HG02678 (cell line): ENCODE data around the gene IFIT1B.
"Not testable (repeated sequence)": the region's sequence is repeated elsewhere in the genome, so short reads cannot be mapped to it uniquely, and the experiment has no call there.

Experiments used
- ATAC-seq: cut with Tn5 transposase; IDR thresholded peaks from one replicate; pipeline ENCODE4 v1.9.1; 2021; ENCODE audit warnings: mild to moderate bottlenecking, moderate library complexity; ENCODE audit not compliant: unreplicated experiment

IFIT1B gene, protein sequence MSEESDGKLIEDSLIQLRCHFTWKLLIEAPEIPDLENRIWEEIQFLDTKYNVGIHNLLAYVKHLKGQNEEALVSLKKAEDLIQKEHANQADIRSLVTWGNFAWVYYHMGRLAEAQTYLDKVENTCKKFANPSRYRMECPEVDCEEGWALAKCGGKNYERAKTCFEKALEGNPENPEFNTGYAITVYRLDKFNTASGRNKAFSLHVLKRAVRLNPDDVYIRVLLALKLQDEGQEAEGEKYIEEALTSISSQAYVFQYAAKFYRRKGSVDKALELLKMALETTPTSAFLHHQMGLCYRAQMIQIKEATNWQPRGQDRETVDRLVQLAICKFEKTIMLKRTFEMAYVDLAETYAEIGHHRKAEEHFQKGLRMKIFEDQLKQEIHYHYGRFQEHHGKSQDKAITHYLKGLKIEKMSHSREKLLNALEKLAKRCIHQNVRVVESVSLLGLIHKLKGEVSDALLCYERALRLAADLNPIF

DNA sequence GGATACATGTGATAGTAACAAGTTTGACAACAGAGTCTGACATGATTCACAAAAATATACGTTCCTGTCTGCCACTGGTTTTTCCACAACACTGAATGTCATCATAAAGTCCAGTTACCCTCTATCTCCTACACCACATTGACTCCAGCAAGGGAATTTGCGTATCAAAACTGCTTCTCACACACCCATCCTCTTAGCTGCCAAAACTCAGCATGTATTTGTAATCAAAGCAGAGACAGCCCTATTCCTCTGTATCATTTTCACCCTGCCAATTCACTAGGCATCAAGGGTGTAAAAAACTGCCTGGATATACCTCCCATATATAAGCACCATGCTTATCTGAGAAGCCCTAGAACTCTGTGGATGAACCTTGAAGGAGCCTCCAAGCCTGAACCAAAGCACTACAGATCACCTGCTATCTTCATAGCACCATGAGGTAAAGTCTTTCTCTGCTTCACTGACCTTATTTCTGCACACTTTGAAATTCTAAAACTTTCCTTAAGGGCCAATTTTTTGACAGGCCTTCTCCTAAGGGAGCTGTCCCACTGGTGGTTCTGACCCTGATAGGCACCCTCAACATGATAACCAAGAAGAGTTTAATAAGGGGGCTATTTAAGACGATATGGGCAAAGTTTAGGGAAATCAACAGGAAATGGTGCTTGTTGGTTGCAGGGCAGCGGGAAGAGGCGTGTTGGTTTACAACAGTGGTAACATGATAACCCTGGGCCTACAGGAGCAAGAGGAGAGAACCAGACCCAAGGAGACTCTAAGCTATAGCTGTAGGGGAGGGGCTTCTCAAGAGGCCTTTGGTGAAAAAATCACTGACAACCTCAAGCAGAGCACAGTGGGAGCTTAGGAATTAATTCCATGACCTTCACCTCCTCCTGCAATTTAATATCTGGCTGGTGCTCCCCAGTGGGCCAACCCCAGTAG lies at the start of gene IFIT1B:
IFIT1B (plus strand) TSS at position 352 of the 933 bp plus-strand sequence; CDS start at position 432, 80 bp downstream.
- ATAC-seq = no peak

DNA sequence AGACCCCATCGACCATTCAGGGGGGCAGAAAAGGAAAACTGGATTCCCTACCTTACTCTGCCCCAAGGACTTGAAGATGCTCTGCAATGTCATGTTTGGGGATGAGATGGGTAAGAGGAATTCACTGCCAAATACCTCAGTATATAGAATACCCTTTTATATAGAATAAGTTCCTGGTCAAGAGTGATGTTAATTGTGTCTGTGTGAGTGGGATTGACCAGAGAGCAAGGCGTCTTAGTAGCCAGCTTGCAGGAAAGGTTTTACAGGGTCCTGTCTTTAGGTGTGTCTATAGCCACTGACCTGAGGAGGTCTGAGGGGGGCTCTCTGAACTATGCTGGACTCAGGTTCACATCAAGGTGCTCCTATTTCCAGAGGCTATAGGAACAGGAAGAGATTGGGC lies 48.7 kb upstream of the IFIT1B start:
- no peak for ATAC-seq

DNA sequence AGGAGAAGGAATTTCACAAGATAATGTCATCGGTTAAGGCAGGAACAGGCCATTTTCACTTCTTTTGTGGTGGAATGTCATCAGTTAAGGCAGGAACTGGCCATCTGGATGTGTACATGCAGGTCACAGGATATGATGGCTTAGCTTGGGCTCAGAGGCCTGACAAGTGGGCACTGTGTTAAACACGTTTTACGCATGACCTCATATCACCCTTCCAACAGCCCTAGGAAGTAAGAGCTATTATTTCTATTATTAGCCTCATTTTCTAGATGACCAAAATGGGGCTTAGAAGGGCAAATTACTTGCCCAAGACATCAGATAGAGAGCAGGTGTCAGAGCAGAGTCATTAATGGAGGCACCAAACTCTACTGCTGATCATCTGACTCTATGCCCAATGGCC lies 47.8 kb upstream of the IFIT1B start:
- not testable (repeated sequence) for ATAC-seq

DNA sequence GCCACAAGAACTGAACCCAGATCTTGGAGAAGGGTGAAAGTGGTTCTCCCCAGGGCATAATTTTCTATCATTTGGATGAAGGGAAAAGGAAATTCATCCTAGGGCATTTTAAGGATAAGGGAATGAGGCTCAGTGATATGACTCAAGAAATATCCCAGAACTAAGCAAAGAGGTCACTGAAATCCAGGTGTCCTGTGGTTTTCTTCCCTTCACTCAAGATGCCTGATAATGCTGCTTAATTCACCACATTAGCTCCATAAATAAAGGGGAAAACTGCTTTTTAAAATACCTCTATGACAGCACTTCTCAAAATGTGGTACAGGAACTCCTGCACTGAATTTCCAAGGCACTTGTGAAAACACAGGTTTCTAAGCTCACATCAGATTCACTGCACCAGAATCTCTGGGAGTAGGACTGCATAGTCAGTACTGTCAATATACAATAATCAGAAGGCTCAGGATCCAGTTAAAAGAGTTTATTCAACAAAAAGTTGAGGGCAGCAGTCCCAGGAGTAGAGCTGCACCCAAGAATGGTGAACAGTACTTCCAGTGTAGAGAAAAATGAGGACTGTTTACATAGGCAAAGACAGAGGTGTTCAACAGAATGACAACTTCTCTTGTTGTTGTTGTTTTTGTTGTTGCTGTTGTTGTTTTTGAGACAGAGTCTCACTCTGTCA lies 47.2 kb upstream of the IFIT1B start:
- no peak for ATAC-seq

DNA sequence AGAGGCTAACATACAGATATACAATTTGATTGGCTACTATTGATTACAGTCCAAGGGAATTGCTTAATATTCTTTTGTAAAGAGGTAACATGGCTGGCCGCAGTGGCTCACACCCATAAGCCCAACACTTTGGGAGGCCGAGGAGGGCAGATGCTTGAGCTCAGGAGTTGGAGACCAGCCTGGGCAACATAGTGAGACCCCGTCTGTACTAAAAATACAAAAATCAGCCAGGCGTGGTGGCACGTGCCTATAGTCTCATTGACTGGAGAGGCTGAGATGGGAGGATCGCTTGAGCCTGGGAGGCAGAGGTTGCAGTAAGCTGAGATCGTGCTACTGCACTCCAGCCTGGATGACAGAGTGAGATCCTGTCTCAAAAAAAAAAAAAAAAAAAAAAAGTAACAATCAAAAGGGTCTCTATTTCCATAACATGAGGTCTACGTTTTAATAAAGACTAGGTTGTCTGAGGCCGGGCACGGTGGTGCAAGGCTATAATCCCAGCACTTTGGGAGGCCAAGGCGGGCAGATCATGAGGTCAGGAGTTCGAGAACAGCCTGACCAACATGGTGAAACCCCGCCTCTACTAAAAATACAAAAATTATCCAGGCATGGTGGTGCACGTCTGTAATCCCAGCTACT lies 46.3 kb upstream of the IFIT1B start:
- ATAC-seq = not testable (repeated sequence)

DNA sequence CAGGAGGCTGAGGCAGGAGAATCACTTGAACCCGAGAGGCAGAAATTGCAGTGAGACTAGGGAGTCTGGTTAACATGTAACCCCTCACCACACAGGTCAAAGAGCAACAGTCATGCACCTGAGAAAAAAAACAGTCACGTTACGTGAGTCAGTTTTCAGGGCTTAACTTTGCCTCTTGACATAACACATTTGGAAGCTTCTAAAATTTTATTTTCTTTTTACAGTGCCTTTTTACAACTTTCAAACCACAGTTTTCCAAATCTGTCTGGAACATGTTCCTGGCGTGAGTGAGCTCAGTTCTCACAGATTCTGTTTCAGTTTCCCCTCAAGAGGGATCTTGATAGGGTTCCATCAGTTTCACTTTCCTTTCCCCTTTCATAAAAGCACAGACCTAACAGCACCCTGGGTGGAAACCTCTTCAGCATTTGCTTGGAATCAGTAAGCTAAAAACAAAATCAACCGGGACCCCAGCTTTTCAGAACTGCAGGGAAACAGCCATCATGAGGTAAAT lies 45.7 kb upstream of the IFIT1B start:
- peak; percentile 38 for ATAC-seq

DNA sequence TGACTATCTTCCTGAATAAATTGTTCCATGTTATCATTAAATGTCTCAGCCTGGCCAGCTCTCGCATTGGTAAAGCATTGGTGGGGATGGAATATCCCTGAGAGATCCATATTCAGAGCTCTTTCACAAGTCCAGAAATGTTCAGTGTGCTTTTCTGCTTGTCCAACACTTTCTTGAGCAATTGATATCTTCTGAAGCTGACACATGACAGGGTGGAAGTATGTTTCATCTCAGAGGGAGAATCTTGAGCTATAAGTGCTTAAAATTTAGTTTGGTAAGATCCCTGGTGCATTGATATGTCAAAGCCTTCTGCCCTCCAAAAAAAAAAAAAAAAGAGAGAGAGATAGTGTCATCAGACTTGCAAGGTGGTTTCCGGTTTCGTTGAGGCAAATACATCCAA lies 42.6 kb upstream of the IFIT1B start:
- ATAC-seq = no peak

DNA sequence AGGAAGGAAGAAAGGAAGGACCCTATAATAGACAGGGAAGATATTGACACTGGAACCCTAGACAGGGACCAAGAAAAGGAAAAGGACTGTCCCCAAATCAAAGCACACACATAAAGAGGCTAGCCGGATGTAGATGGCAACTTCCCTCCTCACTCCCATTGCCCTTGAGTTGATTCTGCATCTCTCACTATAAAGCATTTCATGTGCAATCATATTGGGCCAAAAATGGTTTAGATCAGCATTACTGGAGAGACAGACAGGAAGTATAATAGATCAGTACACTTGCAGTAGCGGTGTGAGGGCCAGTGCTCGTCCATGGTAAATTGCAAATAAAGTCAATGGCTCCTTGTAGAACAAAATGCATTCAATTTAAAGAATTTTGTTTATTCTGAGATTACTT lies 41.6 kb upstream of the IFIT1B start:
- no peak for ATAC-seq

DNA sequence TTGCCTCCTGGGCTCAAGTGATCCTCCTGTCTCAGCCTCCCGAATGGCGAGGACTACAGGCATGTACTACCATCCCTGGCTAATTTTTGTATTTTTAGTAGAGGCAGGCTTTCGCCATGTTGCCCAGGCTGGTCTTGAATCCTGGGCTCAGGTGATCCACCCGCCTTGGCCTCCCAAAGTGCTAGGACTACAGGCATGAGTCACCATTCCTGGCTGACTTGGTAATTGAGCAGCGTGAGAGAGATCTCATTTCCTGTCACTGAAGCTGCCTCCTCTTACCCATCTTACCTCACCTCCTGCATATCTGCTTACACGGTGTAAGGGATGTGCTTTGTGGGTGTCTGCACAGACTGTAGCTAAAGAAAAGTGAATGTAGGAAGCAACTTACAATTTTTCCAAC lies 40.4 kb upstream of the IFIT1B start:
- no peak for ATAC-seq

DNA sequence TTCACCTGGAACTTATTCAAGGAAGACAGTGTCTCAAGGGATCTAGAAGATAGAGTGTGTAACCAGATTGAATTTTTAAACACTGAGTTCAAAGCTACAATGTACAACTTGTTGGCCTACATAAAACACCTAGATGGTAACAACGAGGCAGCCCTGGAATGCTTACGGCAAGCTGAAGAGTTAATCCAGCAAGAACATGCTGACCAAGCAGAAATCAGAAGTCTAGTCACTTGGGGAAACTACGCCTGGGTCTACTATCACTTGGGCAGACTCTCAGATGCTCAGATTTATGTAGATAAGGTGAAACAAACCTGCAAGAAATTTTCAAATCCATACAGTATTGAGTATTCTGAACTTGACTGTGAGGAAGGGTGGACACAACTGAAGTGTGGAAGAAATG lies 39.1 kb upstream of the IFIT1B start:
- no peak for ATAC-seq

DNA sequence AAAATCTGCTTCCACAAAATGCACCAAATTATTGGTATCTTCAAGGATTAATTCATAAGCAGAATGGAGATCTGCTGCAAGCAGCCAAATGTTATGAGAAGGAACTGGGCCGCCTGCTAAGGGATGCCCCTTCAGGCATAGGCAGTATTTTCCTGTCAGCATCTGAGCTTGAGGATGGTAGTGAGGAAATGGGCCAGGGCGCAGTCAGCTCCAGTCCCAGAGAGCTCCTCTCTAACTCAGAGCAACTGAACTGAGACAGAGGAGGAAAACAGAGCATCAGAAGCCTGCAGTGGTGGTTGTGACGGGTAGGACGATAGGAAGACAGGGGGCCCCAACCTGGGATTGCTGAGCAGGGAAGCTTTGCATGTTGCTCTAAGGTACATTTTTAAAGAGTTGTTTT lies 38.0 kb upstream of the IFIT1B start:
- no peak for ATAC-seq

DNA sequence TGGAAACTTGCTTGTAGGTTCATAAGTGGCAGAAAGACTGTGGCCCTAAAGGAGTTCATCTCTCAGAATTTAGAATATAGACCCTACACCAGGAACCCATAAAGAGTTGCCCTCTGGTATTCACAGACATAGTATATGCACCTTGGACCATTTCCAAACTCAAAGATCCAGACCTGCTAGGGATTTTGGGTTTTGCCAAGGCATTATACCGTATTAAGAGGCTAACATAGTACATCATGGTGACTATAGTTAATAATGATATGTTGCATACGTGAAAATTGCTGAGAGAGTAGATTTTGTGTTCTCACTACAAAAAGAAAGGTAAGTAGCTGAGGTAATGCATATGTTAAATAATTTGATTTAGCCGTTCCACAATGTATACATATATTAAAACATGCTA lies 36.2 kb upstream of the IFIT1B start:
- no peak for ATAC-seq

DNA sequence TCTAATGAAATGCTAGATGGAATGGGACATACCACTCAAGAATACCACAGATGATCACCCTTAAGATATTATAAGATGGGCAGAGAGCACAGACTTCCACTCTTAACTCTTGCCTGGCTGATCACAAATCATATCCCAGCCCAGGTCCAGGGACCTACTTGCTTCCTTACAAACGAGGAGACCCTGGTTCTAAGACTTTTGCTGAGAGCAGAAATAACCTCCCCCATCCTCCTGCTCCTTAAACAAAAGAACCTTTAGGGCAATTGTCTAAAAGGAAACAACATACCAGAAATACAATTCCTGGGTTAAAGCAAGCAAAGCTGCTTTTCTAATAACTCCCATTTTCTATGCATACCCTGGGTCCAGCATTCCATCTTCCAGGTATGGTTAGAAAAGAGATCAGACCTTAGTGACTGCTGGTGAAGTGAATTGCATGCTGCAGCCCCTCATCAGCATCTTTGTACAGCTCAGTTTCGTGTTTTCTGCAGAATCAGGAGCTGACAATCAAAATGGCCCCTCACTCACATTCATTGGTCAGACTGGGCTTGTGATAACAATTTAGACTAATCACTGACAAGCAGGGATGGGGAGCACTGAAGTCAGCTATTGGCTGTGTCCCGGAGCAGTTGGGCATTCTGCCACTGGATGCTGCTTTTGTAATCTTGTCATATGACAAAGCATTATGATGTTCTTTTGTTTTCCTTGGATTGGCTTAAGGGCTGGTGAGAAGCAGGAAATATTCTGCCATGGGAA lies 35.5 kb upstream of the IFIT1B start:
- ATAC-seq = no peak

DNA sequence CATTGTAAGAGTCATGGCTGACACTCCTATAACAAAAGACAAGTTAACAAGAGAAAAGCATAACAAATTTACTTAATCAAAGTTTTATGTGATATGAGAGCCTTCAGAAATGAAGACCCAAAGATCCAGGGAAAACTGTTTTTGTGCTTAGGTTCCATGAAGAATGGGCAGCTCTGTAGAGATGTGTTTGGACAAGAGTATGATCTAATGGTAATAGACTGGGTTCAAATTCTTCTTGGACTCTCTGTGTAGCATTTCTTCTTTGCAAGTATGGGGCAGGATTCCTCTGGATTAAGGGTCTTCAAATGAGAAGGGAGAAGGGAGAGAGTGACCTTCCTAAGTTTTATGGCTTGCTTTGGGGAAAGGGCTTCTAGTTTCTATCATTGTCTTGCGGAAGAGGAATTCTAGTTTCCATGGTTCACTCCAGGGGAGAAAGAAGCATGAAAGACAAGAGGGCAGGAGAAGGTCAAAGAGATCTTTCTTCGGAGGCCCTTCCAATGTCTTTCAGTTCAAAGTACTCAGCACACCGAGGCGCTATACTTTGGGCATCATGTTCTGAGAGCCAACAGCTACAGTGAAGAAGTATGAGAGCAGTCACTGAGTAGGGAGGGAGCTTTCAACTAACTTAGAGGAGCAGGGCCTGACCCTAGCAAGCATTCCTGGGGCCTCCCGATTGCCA lies 34.6 kb upstream of the IFIT1B start:
- no peak for ATAC-seq

DNA sequence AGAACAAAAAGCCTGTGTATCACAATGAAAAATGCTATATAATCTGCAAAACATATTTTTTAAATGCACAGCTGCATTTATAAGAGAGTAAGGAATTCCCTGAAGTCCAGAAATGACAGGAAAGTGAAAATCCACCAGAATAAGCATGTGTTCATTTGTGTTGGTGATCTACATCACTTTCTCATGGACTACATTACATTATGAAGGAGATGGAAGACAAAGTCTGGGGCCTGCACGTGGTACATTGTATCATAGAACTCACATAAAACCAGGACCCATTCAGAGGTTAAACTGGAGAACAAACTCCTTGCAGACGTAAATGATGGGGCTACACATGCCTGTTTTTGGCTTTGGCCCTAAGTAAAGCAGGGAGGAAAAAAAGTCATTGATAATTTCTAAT lies 33.7 kb upstream of the IFIT1B start:
- ATAC-seq = no peak

DNA sequence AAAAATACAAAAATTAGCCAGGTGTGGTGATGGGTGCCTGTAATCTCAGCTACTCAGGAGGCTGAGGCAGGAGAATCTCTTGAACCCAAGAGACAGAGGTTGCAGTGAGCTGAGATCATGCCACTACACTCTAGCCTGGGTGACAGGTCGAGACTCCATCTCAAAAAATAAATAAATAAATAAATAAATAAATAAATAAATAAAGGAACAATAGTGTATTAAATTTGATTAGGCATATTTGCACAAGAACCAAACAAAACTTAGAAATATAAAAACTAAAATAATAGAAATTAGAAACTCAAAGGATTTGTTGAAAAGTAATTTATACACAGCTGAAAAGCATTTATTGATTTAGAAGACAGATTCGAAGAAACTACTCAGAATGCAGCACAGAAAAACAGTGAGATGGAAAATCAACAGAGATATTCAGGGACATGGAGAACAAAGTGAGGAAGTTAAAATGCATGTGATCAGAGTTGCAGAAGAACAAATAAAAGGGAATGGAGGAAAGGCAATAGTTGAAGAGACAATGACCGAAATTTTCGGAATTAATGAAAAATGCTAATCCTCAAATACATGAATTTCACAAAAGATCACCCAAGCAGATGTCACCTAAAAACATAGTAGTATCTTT lies 32.4 kb upstream of the IFIT1B start:
- ATAC-seq = no peak

DNA sequence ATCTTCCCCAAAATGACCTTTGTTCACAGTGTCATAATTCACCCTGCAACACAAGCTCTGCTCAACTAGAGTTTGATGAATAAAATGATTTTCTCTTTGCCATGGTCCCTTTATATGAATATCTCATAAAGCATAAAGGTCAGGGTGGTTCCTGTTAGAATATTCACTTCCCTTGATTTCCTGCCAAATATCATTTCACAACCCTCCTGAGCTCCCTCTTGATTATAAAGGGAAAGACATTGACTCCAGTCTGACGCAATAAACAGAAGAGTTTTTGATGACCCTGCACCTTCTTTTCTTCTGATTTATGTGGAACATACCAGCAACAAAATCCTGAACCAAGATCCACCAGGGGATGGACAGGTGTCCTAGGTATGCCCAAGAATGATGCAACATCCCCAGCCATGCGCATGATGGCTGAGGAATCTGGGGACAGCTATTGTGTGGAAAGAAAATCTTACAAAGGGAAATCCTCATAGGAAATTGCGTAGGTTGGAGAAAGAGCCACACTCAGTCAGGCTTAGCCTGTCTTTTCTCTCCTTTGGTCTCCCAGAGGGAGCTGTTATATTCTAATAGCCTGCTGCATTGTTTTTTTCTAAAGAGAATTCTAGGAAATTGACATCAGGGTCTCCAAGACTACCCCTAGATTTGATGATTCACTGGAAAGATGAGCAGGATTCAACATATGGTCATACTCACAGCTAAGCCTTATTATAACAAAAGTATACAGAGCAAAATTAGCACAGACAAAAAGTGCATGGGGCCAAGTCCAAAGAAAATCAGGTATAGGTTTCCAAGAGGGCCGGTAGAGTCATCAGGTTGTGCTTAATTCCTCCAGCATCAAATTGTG lies 31.2 kb upstream of the IFIT1B start:
- no peak for ATAC-seq
